IPS-18c (cell line): ENCODE measurements around the gene FOXN1.
"Not testable (repeated sequence)": the region's sequence is repeated elsewhere in the genome, so short reads cannot be mapped to it uniquely, and the experiment has no call there.

ENCODE experiments used
- H3K4me3 ChIP-seq: 2 replicates; pipeline ENCODE4 v1.7.0; 2013; ENCODE audit warnings: low read depth, mild to moderate bottlenecking, low read length, moderate library complexity; ENCODE audit not compliant: insufficient read depth
- H3K9me3 ChIP-seq: one replicate; pipeline ENCODE4 v1.6.1; 2013; ENCODE audit warnings: mild to moderate bottlenecking, low read length, moderate library complexity; ENCODE audit not compliant: control insufficient read depth, insufficient read depth

FOXN1 gene

DNA sequence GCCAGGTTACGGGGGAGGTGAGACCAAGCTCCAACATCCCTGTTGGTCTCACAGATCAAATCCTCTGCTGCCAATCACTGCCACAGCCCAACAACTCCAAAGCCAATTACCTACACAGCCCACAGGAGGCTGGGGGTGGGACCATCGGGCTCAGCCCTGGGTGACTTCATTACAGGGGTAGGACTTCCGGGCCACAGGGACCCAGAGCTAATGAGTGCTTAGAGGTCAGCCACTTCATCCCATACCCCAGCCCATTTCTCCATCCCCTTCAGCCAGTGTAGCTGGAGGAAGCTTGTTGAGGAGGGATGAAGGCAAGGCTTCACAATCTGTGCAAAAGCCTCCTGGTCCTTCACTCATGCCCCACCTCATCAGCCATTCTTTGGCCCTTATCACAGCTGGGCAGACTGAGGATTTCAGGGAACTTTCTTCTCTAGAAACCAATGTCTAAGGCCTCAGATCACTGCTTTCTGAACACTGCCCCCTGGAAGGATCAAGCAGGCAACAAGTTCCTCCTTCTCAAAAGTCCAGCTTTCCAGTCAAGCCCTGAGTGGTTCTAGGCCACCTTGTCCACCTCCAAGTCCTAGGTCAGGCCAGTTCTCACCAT, 5.8 kb downstream of the FOXN1 start:
- no peak overlapping the region for H3K4me3 ChIP-seq
- peaks cover 3% of the 10 kb centered on the region for H3K9me3 ChIP-seq

DNA sequence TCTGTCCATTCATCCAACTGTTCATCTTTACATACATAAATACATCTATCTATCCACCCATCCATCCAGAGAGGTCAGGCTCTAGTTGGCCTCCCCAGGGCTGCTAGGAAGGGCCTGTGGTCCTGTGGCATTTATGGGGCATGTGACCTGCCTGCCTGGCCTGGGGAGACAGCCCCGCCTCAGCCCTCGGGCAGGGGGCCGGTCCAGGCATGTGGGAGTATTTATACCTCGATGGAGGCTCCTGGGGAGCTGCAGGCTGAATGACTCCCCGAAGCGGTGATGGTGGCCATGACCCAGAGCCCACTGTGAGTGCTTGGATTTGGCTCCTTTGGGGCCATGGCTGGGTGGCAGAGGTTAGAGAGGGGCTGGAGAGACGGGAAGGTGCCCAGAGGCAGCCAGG, 7.3 kb downstream of the FOXN1 start:
- Histone ChIP-seq H3K9me3 (peaks cover 3% of the 10 kb centered on the region), H3K4me3 (no peak overlapping the region)

- no peak overlapping the region for H3K4me3 ChIP-seq
- peaks cover 3% of the 10 kb centered on the region for H3K9me3 ChIP-seq
Measured at GRCh38 chr17:28514561-28515002, 8.4 kb downstream of the FOXN1 start.

DNA sequence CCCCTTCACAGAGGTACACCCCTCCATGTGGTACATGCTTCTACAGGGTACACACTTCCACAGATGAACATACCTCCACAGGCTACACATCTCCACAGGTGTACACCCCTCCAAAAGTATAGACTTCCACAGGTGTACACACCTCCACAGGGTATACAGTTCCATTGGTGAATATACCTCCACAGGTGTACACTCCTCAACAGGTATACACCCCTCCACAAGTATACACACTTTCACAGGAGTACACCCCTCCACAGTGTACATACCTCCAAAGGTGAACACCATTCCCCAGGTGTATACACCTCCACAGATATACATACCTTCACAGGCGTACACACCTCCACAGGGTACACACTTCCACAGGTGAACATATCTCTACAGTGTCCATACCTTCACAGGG, 9.4 kb downstream of the FOXN1 start:
- Histone ChIP-seq H3K4me3 (no peak overlapping the region), H3K9me3 (no peaks in the 10 kb centered on the region)

GRCh38 chr17:28518132-28518531, 12.0 kb downstream of the FOXN1 start:
- Histone ChIP-seq H3K4me3 (no peak overlapping the region), H3K9me3 (no peaks in the 10 kb centered on the region)

DNA sequence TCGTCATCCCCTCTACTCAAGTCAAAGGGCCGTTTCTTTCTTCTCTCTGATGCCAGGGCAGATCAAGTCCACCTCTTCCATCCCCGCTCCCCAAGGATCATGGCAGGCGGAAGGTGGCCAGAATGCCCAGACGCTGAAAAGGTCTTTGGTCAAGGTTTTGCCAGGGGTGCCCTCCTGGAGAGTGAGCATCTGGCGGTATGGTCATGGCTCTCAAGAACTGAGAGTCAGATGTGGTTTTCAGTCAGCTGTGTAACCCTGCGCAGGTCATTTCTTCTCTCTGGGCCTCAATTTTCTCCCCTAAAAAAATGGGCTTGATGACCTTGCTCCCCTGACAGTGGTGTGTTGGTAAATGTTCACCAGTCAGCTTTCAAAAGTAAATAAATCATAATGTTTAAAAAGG, 12.4 kb downstream of the FOXN1 start:
- Histone ChIP-seq H3K4me3 (no peak overlapping the region), H3K9me3 (no peaks in the 10 kb centered on the region)

DNA sequence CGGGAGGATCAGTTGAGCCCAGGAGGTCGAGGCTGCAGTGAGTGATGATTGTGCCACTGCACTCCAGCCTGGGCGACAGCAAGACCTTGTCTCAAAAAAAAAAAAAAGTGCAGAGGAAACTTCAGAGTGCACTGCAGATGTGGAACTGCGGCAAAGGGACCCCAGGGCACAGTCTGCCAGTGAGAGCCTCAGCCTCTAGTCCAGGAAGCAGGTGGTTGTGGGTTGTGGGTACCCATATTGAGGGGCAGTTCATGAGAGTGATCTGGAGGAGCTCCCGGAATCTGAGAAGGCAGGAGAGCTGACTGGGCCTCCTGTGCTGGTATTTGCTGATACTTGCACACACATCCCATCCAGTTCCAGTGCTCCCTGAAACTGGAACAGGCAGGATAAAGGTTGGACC, 13.1 kb downstream of the FOXN1 start:
- Histone ChIP-seq H3K9me3 (no peaks in the 10 kb centered on the region), H3K4me3 (no peak overlapping the region)

DNA sequence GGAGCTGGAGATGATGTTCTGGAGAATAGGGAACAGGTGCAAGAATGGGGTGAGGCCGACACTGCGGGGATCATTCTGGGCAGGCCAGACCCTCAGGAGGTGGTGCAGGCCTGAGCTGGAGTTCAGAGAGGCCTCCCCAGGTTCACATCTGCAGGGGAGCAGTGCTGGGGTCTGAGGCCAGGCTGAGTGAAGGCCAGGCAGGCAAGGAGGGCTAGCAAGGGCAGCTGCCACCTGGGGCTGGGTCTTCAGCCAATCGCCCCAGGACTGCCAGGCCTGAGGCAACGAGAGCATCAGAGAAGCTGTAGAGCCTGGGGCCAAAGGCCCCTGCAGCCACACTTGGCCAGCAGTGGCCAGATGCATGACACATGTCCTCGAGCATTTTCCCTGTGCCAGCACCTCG, 14.5 kb downstream of the FOXN1 start:
- H3K4me3 ChIP-seq, result no peak overlapping the region
- no peaks in the 10 kb centered on the region for H3K9me3 ChIP-seq

DNA sequence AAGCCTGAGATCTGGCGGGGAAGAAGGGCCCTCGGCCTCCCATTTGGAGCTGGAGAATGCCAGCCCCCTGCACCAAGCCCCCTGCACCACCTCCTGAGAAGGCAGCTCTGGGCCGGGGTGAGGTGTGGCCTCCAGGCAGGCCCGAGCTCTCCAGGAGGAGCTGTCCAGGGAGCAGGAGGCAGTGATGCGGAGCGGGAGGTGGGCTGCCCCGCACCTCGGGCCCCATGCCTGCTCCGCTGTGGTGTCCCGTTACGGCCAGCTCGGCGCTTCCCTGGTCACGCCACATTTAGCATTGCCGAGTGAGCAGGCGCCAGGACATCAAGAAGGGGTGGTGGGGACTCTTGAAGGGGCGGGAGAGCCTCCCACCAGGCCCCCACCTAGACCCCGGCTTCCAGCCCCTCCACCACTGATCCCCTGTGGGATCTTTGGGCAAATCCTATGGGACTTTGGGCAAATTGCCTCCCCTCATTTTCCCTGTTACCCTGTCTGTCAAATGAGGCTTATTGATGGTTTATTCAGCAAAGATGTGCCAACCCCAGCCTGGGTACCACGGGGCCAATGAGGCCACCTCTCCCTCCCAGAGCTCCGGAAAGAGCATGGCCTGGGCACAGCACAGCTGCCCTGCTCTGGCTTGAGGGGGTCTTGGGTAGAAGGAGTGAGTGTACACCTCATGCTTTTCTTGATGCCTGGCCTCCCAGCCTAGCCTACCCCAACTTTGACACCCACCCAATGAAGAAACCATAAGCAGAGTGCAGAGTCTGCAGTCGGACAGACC, 15.3 kb downstream of the FOXN1 start:
- H3K9me3 ChIP-seq, result no peaks in the 10 kb centered on the region
- H3K4me3 ChIP-seq, result no peak overlapping the region

- H3K9me3 ChIP-seq, H3K4me3 ChIP-seq: not testable (repeated sequence)
Measured at GRCh38 chr17:28522281-28522680, 16.1 kb downstream of the FOXN1 start.

GRCh38 chr17:28523186-28523585, 17.0 kb downstream of the FOXN1 start:
- H3K9me3 ChIP-seq, result no peaks in the 10 kb centered on the region
- no peak overlapping the region for H3K4me3 ChIP-seq

DNA sequence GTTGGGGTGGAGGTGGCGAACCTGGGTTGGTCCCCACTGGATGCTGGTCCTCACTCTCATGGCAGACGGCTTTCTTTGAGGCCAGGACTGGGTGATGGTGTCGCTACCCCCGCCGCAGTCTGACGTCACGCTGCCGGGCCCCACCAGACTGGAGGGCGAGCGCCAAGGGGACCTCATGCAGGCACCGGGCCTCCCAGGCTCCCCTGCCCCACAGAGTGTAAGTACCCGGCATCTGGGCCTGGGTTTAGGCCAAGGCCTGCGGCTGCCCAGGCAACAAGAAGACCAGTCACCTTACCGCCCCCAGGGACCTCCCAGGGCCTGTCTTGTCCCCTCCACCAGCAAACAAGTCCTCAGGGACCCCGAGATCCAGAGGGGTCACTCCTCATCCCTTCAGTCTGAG, 17.7 kb downstream of the FOXN1 start:
- Histone ChIP-seq H3K4me3 (no peak overlapping the region), H3K9me3 (no peaks in the 10 kb centered on the region)

DNA sequence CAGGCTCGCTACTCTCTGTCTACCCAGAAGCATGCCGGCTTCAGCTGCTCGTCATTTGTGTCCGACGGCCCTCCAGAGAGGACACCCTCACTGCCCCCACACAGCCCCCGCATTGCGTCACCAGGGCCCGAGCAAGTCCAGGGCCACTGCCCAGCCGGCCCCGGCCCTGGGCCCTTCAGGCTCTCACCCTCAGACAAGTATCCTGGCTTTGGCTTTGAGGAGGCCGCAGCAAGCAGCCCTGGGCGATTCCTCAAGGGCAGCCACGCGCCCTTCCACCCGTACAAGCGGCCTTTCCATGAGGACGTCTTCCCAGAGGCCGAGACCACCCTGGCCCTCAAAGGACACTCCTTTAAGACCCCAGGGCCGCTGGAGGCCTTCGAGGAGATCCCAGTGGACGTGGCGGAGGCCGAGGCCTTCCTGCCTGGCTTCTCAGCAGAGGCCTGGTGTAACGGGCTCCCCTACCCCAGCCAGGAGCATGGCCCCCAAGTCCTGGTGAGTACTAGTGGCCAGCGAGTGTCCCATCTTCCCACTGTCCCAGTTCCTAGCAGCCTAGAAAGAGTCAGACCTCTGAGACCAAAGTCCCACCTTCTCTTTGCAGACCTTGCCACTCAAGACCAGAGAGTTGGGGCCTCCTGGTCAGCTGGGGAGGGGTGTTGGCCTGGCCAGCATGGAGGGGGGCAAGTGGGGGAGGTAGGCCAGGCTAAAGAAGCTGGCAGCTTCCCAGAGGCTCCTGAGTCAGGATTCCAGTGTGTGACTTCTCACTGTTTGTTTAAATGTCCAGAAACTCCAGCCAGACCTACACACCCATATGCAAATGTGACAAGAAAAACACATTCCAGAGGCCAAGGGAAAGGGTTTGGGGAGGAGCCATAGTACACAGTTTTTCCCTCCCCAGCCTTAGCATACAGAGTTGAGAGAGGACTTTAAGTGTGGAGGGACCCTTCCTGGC, 18.6 kb downstream of the FOXN1 start:
- H3K9me3 ChIP-seq, result no peaks in the 10 kb centered on the region
- H3K4me3 ChIP-seq, result no peak overlapping the region

DNA sequence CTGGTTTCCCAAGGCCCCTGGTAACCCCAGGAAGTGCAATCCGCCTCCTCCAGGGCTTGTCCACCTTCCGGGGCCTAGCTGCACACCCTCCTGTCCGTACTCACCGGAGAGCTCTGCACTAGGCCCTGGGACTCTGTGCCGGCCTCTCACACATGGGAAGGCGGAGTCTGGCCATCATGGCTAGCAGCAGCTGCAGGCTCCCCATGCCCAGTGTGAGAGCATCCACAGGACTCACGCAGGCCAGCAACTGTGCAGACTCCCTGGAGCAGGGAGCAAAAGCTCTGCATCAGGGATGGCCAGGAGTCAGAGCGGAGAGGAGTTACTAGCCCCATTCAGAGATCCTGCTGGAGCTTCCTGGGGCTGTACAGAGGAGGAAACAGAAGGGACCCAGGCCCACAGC, 20.2 kb downstream of the FOXN1 start:
- no peak overlapping the region for H3K4me3 ChIP-seq

GRCh38 chr17:28527181-28527681, 21.1 kb downstream of the FOXN1 start:
- Histone ChIP-seq H3K9me3 (no peaks in the 10 kb centered on the region), H3K4me3 (no peak overlapping the region)

More for the DNA sequence above, 20.2 kb downstream of the FOXN1 start:
- H3K9me3 ChIP-seq, result no peaks in the 10 kb centered on the region

GRCh38 chr17:28527859-28528258, 21.7 kb downstream of the FOXN1 start:
- Histone ChIP-seq H3K9me3 (no peaks in the 10 kb centered on the region), H3K4me3 (no peak overlapping the region)

DNA sequence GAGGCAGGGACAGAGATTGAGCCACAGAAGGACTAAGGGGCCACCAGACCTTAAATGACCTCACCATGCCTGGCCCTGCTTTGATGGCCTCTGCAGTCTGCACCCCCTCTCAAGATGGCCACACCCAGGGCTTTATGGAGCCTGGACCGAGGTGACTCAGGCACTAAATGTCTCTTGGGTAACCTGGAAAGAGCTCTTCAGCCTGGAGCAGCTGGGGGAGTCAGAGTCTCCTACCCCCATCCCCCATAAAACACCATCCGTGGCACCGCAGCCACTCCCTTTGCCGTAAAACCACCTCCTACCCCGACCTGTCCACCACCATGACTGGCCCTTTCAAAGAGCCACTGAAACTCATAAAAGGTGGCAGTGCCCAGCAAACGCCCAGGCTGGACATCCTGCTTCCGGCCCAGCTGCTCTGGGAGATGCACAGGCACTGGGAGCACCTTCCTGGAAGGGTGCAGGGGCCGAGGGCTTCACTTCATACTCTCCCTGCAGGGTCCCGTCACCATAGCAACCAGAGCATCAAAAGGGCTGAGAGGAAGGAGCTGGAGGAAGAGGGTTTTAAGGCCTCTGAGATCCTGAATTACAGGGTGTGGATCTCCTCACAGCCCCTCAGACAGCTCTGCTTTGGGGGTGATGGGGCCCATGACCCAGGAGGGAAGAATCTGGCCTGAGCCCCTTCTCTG, 22.3 kb downstream of the FOXN1 start:
- Histone ChIP-seq H3K4me3 (no peak overlapping the region), H3K9me3 (no peaks in the 10 kb centered on the region)
